SJSA1 (cell line): ENCODE measurements around the gene EMILIN2. TPM values are rescaled to one million over a fixed set of nuclear protein-coding genes. Genes with fewer than 3 reads are reported as not detected.

ENCODE experiments used
- DNase-seq, 2 experiments: peaks; one replicate each; pipeline ENCODE4 v3.0.0-alpha.2; 2015 to 2020; ENCODE audit warnings: low spot score in 2 of 2, low read depth in 1 of 2
- H3K27ac ChIP-seq: fragments of 250-450 bp; sonication (Bioruptor Pico); 2 replicates; pipeline ENCODE4 v1.5.1; 2020; ENCODE audit warnings: mild to moderate bottlenecking, moderate library complexity
- H3K27me3 ChIP-seq: fragments of 250-450 bp; sonication (Bioruptor Pico); replicated peaks from 2 replicates; pipeline ENCODE4 v1.5.1; 2020; ENCODE audit warnings: mild to moderate bottlenecking, moderate library complexity
- H3K36me3 ChIP-seq: fragments of 250-450 bp; sonication (Bioruptor Pico); 2 replicates; pipeline ENCODE4 v1.5.1; 2020; ENCODE audit warnings: mild to moderate bottlenecking
- H3K4me1 ChIP-seq: fragments of 250-450 bp; sonication (Bioruptor Pico); replicated peaks from 2 replicates; pipeline ENCODE4 v1.6.1; 2021; ENCODE audit warnings: mild to moderate bottlenecking
- H3K4me3 ChIP-seq: fragments of 250-450 bp; sonication (Bioruptor Pico); 2 replicates; pipeline ENCODE4 v1.5.1; 2020; ENCODE audit warnings: mild to moderate bottlenecking
- H3K9me3 ChIP-seq: fragments of 250-450 bp; sonication (Bioruptor Pico); replicated peaks from 2 replicates; pipeline ENCODE4 v1.5.1; 2020; ENCODE audit warnings: mild to moderate bottlenecking
- total RNA-seq: library from RNA; depleted of rRNA; stranded (reverse); fragments of >200 nt; shearing (Covaris generic); gene quantifications from 2 replicates; pipeline ENCODE4 v1.2.3, GENCODE V29; 2014

The EMILIN2 gene
- total RNA-seq, 1 experiment from 2014 or later: 28.9 TPM

DNA sequence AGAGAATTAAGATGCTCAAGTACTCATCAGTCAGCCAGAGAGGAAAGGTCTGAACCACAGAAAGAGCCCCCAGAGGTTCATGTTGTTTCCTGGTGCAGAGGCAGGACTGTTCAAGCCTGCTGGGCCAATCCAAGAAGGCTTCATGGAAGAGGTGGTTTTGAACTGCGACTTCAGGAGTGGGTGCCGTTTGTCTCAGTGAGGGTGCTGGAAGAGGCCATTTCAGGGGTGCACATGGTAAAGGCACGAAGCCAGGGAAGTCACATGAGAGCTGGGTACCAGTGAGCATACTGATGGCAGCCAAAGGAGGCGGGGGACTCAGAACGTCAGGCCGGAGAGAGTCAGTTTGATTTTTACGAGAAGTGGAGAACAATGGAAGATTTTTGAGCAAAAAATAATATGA, 55.5 kb downstream of the EMILIN2 start:
- Histone ChIP-seq H3K27ac (no peak overlapping the region), H3K27me3 (no peaks in the 10 kb centered on the region), H3K9me3 (no peaks in the 10 kb centered on the region), H3K4me1 (peaks cover 14% of the 10 kb centered on the region), H3K4me3 (no peak overlapping the region), H3K36me3 (peaks cover 11% of the 10 kb centered on the region)
- DNase-seq: no peak

DNA sequence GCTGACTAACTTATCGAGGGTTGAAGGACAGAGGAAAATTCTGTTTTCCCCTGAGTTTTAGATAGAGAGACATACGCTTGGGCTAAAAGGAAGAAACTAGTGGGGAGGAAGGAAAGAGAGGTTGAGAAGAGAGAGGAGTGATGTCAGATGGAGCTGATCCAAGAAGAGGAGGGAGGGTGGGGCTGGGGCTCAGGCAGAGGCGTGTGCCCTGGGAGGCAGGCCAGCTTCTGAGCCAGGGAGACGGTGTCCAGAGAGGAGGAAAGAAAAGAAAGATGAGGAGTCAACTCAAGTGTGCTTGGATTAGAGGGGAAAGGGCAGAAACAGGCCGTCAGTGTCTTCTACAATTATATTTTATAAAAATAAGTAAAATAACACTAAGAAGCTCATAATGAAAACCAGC, 56.2 kb downstream of the EMILIN2 start:
- no peaks in the 10 kb centered on the region for H3K27me3 ChIP-seq
- no peak overlapping the region for H3K4me3 ChIP-seq
- H3K4me1 ChIP-seq: peaks cover 20% of the 10 kb centered on the region
- DNase-seq: no peak
- H3K36me3 ChIP-seq: peaks cover 16% of the 10 kb centered on the region
- H3K27ac ChIP-seq: no peak overlapping the region
- no peaks in the 10 kb centered on the region for H3K9me3 ChIP-seq

DNA sequence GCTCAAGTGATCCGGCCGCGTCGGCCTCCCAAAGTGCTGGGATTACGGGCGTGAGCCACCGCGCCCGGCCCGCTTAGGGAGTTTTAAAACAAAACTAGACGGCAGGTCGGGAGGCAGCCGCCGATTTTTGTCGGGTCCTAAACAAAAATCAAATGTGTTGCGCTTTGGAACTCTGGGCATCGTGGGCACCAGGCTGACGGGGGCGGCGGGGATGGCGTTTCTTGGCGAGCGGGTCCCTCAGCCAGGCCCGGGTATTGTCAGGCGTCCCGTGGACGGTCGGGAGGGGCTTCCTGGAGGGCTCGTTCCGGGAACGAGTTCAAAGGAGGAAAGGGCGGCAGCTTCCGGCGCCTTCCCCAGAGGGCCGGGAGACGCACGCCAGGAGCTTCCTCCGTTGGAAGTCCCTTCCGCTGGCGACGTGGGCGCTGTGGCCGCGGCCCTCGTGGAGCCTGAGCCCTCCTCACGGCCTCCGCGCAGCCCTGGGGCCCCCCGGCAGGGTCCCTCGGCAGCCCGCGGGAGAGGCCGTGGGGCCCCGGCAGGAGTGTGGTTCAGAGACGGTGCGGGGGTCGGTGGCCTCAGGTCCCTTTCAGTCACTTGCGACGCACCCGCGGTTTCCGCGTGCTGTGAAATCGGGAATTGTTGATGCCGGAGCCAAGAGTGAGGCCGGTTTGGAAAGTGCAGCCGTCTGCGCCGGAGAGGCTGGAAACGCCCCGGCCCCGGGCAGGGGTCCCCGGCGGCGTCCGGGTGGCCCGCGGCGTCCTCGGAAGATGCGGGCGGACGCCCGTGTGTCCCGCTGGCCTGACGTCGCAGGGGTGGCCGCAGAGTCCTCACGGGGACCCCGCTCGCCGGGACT, 59.3 kb downstream of the EMILIN2 start:
- Histone ChIP-seq H3K4me1 (peaks cover 20% of the 10 kb centered on the region), H3K4me3 (peak overlapping the region; percentile 78), H3K9me3 (no peaks in the 10 kb centered on the region), H3K36me3 (peaks cover 46% of the 10 kb centered on the region), H3K27me3 (no peaks in the 10 kb centered on the region), H3K27ac (peak overlapping the region; percentile 67)
- DNase-seq: peak; percentile 68 to 84

DNA sequence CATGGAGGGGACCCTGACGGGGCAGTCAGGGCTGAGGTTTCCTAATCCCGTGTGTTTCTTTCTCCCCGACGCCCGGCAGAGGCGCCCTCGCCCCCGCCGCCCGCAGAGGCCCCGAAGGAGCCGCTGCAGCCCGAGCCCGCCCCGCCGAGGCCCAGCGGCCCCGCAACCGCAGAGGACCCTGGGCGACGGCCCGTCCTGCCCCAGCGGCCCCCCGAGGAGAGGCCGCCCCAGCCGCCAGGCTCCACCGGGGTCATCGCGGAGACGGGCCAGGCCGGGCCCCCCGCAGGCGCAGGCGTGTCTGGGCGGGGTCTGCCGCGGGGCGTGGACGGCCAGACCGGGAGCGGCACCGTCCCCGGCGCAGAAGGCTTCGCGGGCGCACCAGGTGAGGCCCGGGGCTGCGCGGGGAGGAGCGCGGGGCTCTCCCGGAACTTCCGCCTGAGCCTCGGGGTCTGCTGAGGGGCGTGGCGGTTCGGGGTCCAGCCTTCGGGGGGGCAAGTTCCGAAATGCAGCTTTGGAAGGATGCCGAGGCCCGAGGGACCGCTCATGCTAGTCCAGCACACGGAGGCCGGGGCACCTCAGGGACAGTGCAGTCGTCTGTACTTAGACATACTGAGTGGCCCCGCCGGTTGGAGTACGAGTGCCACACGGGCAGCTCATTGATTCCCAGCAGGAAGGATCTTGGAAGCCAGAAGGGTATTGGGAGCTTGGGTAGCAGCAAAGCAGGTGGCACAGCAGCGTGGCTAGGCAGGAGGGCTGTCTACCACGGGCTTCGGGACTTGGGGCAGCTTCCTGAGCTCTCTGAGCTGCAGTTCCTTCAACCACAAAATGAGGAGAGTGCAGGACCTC, 60.1 kb downstream of the EMILIN2 start:
- Histone ChIP-seq H3K36me3 (peaks cover 54% of the 10 kb centered on the region), H3K27ac (peak overlapping the region; percentile 67), H3K4me3 (peak overlapping the region; percentile 78), H3K9me3 (no peaks in the 10 kb centered on the region), H3K4me1 (peaks cover 20% of the 10 kb centered on the region), H3K27me3 (no peaks in the 10 kb centered on the region)
- peak in 1 of 2 experiments; percentile 28 for DNase-seq

DNA sequence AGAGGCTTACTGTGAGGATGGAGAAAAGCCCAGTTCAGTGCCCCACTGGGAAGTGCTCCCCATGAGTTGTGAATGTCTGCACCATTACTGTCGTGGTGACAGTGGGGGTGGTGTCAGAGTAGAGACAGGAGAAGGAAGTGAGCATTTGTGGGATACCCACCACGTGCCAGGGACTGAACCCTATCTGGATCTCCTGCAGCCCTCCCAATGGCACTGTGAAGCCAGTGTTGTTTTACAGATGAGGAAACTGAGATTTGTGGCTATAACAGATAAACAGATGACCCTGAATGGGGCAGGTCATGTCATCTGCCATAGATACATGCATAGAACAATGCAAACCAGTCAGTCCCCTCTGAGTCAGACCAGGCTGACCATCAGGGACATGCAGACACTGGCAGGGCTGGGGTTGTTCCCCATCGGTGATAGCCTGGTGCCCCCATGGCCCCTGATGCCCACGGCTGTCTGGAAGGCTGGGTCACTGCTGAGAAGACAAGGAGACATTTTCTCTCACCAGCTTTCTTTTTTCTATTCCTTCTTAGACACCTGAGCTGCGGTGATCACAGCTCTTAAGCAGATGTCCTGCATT, 60.8 kb downstream of the EMILIN2 start:
- H3K36me3 ChIP-seq: peaks cover 60% of the 10 kb centered on the region
- peaks cover 20% of the 10 kb centered on the region for H3K4me1 ChIP-seq
- no peak for DNase-seq
- no peak overlapping the region for H3K27ac ChIP-seq
- peak overlapping the region; percentile 78 for H3K4me3 ChIP-seq
- no peaks in the 10 kb centered on the region for H3K27me3 ChIP-seq
- no peaks in the 10 kb centered on the region for H3K9me3 ChIP-seq

DNA sequence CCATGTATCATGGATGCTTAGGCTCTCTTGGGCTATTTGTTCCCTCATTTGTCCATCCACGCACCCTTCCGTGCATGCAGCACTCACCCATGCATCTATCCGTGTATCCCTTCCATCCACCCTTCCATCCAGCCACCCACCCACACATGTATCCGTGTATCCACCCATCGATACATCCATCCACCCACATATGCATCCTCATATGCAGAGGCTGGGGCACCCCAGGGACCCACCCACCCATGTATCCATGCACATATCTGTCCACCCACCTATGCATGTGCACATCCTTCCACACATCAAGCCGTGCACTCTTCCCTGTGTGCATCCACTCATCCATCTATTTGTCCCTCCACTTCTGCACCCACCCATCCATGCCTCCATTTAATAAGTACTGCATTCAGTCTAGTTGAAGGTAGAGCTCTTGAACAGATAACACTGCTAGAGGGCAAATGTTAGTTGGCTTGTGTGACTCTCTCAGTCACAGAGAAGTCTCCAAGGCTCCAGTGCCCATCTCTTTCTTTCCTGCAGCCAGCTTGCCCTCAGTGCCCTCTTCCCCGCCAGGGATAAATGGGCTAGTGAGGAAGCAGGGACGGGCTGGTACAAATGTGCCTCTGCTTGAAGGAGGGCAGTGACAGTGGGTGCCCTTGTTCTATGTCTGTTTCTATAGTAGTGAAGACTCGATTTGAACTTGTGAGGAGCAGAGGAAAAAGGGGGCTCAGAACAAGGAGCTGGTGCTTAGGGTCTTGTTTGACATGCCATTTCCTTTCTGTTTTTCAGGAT, 61.5 kb downstream of the EMILIN2 start:
- no peak for DNase-seq
- Histone ChIP-seq H3K9me3 (no peaks in the 10 kb centered on the region), H3K4me3 (no peak overlapping the region), H3K36me3 (peaks cover 67% of the 10 kb centered on the region), H3K27ac (no peak overlapping the region), H3K27me3 (no peaks in the 10 kb centered on the region), H3K4me1 (peaks cover 20% of the 10 kb centered on the region)

DNA sequence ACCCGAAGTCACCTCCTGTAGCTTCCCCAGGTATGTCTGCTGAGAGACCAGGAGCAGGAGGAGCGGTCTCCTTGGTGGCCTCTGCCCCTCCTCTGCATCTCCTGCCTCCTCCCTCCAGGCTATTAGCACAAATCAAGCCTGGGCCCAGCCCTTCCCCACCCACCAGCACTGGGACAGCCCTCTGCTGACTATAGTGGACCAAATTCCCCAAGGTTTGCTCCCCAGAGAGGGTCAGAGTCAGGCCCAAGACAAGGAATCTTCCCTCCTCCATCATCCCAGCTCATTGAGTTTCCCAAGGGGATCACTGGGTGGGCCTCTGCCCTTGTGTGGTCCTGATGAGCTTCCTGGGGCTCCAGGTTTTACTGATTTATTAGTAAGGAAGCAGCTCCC, 62.1 kb downstream of the EMILIN2 start:
- Histone ChIP-seq H3K36me3 (peaks cover 73% of the 10 kb centered on the region), H3K27me3 (no peaks in the 10 kb centered on the region), H3K4me1 (peaks cover 20% of the 10 kb centered on the region), H3K9me3 (no peaks in the 10 kb centered on the region), H3K27ac (no peak overlapping the region), H3K4me3 (no peak overlapping the region)
- peak in 1 of 2 experiments; percentile 32 for DNase-seq

DNA sequence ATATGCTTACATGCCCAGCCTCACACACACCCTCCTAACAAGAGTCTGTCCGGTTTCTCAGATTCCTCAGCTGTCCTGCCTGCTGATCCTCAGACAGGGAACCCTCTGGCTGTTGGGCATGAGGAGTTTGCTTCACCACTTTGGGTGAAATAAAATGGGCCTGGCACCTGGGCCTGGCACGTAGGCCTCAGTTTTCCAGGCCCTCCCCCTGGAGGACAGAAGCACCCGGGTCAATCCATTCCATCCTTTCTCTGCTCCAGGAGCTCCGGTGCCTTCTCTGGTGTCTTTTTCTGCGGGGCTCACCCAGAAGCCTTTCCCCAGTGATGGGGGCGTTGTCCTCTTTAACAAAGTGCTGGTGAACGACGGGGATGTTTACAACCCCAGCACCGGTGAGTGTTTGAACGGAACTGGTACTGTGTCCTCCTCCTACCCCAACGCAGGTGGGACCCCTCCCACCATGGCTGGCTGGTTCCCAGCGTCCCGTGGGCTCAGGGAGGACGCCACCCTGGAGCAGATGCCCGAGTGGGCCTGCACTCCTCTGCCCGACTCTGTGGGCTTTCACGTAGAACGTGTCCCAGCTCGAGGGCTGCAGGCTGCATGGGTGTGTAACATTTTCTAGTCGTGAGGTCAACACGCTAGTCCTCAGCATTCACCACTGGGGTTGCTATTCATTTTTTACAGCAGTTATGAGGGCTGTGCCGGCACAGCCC, 62.8 kb downstream of the EMILIN2 start:
- peak in 1 of 2 experiments; percentile 33 for DNase-seq
- H3K27ac ChIP-seq: no peak overlapping the region
- H3K36me3 ChIP-seq: peaks cover 79% of the 10 kb centered on the region
- peaks cover 20% of the 10 kb centered on the region for H3K4me1 ChIP-seq
- H3K27me3 ChIP-seq: no peaks in the 10 kb centered on the region
- H3K9me3 ChIP-seq: no peaks in the 10 kb centered on the region
- no peak overlapping the region for H3K4me3 ChIP-seq

DNA sequence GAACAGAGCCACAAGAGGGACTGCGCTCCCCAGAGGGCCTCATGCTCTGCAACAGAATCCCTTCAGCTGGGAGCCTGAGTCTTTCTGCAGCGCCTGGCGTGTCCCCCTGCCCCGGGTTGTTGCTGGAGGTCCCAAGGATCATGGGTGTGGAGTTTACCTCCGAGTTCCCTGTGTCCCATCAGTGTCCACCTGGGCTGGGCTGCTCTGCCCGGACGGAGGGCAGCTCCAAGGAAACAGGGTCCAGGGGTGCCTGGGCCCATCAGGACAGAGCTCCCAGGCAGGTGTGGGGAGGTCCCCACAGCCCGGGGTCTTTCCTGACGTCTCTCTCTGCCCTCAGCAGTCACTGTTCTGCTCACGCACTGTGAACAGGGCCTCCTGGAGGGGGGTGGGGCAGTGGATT, 63.5 kb downstream of the EMILIN2 start:
- H3K27ac ChIP-seq: no peak overlapping the region
- no peaks in the 10 kb centered on the region for H3K27me3 ChIP-seq
- no peaks in the 10 kb centered on the region for H3K9me3 ChIP-seq
- H3K4me3 ChIP-seq: no peak overlapping the region
- peak in 1 of 2 experiments; percentile 36 for DNase-seq
- peaks cover 20% of the 10 kb centered on the region for H3K4me1 ChIP-seq
- H3K36me3 ChIP-seq: peaks cover 86% of the 10 kb centered on the region

DNA sequence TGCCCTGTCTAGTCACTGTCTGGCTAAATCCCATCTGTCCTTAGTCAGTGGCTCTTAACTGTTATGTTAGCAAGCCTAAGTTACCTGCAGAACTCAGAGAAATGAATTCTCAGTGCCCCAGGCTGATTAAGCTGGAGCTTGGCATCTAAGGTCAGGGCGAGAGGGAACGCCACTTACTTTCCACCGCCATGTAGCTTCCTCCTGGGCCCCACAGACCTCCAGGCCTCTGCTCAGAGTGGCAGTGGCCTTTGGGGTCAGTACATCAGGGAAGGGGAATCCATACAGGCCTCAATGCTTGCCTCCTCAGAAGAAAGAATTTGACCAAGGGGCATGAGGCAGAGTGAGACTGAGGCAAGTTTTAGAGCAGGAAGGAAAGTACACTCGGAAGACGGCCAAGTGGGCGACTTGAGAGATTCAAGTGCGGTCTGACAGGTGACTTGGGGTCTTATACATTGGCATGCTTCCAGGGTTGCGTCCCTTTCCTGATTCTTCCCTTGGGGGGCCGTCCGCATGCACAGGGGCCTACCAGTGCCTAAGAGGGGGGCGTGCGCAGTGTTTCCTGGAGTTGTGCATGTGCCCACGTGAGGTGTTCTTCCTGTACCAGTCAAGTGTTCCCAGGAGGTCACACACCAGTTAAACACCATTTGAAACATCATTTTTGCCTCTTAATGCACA, 64.1 kb downstream of the EMILIN2 start:
- peak in 1 of 2 experiments; percentile 36 for DNase-seq
- Histone ChIP-seq H3K36me3 (peaks cover 92% of the 10 kb centered on the region), H3K9me3 (no peaks in the 10 kb centered on the region), H3K27ac (no peak overlapping the region), H3K4me1 (peaks cover 16% of the 10 kb centered on the region), H3K27me3 (no peaks in the 10 kb centered on the region), H3K4me3 (no peak overlapping the region)

DNA sequence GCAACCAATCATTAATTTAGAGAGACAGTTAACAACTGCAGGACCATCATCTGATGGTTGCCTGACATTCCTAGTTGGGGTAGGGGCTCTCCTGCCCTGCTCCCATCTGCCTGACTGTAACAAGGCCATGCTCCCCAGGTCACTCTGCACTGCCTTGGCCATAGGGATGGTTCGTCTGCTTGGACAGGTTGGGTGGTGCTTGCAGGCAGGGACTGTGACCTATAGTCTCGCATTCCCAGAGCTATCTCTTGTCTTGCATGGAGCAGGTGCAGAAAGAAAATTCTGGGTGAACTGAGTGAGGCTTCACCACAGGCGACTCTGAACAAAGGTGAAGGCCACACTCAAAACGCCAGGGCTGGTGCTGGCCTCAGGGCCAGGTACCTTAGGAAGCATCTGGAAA, 64.7 kb downstream of the EMILIN2 start:
- Histone ChIP-seq H3K36me3 (peaks cover 94% of the 10 kb centered on the region), H3K27me3 (no peaks in the 10 kb centered on the region), H3K4me1 (peaks cover 12% of the 10 kb centered on the region), H3K27ac (no peak overlapping the region), H3K9me3 (no peaks in the 10 kb centered on the region), H3K4me3 (no peak overlapping the region)
- no peak for DNase-seq
